Measurements from ENCODE around the gene CS.

DNA sequence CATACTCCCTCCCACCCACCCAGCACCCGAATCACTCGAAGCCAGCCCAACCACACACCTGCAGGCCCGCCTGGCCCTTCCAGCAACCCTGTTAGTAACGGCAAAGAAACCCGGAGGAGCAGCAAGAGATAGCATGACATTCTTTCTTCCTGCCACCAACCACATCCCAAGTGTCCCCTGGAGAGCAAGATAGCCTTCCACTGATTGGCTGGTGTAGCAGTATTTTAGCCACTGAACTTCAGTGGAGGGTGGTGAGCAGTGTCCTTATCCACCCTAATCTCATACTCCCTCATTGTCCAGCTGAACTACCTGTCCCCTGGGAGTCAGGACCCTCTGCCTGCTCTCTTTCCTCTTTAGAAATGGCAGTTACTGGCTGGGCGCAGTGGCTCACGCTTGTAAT is 71.0 kb downstream of the CS start:
- TF ChIP-seq, protein P1, sequence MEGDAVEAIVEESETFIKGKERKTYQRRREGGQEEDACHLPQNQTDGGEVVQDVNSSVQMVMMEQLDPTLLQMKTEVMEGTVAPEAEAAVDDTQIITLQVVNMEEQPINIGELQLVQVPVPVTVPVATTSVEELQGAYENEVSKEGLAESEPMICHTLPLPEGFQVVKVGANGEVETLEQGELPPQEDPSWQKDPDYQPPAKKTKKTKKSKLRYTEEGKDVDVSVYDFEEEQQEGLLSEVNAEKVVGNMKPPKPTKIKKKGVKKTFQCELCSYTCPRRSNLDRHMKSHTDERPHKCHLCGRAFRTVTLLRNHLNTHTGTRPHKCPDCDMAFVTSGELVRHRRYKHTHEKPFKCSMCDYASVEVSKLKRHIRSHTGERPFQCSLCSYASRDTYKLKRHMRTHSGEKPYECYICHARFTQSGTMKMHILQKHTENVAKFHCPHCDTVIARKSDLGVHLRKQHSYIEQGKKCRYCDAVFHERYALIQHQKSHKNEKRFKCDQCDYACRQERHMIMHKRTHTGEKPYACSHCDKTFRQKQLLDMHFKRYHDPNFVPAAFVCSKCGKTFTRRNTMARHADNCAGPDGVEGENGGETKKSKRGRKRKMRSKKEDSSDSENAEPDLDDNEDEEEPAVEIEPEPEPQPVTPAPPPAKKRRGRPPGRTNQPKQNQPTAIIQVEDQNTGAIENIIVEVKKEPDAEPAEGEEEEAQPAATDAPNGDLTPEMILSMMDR (IDR thresholded peaks at IDR 0.05), result no peak
- no peak for TF ChIP-seq POLR2A (IDR thresholded peaks at IDR 0.05)

Measured in adrenal gland (tissue), 5 donors.